Type B pancreatic cell (in vitro differentiated cells): Measurements from ENCODE around the gene THSD4. TPM values are rescaled to one million over a fixed set of nuclear protein-coding genes. Genes with fewer than 3 reads are reported as not detected.

Experiments used
- DNase-seq: peaks from one replicate; pipeline ENCODE4 v3.0.0; 2021; ENCODE audit warnings: mixed read lengths; ENCODE audit not compliant: unreplicated experiment; ENCODE audit errors: extremely low spot score
- H3K27ac Mint-ChIP-seq: 2 replicates; pipeline ENCODE4 v1.8.0; 2021; ENCODE audit warnings: mild to moderate bottlenecking, mixed read lengths
- H3K27me3 Mint-ChIP-seq: 2 replicates; pipeline ENCODE4 v1.8.0; 2021; ENCODE audit warnings: mixed read lengths
- H3K36me3 Mint-ChIP-seq: 2 replicates; pipeline ENCODE4 v1.8.0; 2021; ENCODE audit warnings: mixed read lengths
- H3K4me1 Mint-ChIP-seq: one replicate; pipeline ENCODE4 v1.8.0; 2021; ENCODE audit warnings: mixed read lengths; ENCODE audit not compliant: unreplicated experiment
- H3K4me3 Mint-ChIP-seq: 2 replicates; pipeline ENCODE4 v1.8.0; 2021; ENCODE audit warnings: mild to moderate bottlenecking, mixed read lengths
- H3K9me3 Mint-ChIP-seq: 2 replicates; pipeline ENCODE4 v1.8.0; 2021; ENCODE audit warnings: mixed read lengths
- total RNA-seq: library from RNA; stranded (reverse); gene quantifications from 2 replicates; pipeline ENCODE4 v1.2.1, GENCODE V29; 2021; ENCODE audit warnings: low replicate concordance
- TF ChIP-seq, protein P1 (sequence below): fragments of 200-600 bp; sonication (generic); conservative IDR thresholded peaks from 2 replicates; pipeline ENCODE4 v1.5.0; 2021; ENCODE audit warnings: antibody characterized with exemption, mild to moderate bottlenecking

The THSD4 gene
- total RNA-seq, 1 donor from 2014 or later, result 43.3 TPM

DNA sequence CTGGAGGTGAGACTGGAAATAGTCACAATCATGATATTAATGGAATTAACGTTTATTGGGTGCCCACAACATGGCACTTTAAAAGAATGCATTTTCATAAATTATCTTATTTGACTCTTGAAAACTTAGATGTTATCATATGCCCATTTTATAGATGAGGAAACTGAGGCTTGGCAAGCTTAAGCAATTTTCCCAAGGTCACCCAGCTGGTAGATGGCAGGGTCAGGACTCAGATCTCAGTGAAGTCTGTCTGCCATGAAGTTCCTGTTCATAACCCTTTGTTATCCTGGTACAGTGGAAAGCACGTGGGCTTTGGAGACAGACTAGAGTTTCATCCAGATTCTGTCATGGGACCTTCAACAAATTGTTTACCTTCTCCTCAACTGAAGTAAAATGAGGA is 520.5 kb downstream of the THSD4 start:
- Mint-ChIP-seq H3K9me3 (no peaks in the 10 kb centered on the region), H3K4me1 (peaks cover 20% of the 10 kb centered on the region), H3K36me3 (no peaks in the 10 kb centered on the region), H3K27me3 (no peaks in the 10 kb centered on the region), H3K27ac (no peak overlapping the region), H3K4me3 (no peak overlapping the region)
- DNase-seq, result no peak
- TF ChIP-seq, protein P1, sequence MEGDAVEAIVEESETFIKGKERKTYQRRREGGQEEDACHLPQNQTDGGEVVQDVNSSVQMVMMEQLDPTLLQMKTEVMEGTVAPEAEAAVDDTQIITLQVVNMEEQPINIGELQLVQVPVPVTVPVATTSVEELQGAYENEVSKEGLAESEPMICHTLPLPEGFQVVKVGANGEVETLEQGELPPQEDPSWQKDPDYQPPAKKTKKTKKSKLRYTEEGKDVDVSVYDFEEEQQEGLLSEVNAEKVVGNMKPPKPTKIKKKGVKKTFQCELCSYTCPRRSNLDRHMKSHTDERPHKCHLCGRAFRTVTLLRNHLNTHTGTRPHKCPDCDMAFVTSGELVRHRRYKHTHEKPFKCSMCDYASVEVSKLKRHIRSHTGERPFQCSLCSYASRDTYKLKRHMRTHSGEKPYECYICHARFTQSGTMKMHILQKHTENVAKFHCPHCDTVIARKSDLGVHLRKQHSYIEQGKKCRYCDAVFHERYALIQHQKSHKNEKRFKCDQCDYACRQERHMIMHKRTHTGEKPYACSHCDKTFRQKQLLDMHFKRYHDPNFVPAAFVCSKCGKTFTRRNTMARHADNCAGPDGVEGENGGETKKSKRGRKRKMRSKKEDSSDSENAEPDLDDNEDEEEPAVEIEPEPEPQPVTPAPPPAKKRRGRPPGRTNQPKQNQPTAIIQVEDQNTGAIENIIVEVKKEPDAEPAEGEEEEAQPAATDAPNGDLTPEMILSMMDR, result no peak

DNA sequence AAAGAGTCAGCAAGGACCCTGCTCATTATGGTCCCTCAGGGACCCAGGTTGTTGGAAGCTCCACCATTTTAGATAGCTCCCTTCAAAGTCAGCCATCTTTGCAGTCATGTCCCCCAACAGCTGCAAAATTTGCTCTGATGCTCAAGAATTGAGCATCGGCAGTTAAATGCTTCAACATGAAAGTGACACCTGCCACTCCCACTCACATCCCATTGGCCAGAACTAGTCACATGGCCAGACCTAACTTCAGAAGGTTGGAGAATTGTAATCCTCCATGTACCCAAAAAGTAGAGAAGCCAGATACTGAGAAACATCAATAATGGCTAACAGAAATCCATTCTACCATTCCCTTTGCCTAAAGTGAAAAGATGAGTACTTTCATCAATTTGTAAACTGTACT is 523.6 kb downstream of the THSD4 start:
- no peaks in the 10 kb centered on the region for H3K36me3 Mint-ChIP-seq
- no peak for DNase-seq
- H3K4me3 Mint-ChIP-seq, result no peak overlapping the region
- H3K27me3 Mint-ChIP-seq, result peaks cover 7% of the 10 kb centered on the region
- TF ChIP-seq, protein P1, result no peak
- H3K27ac Mint-ChIP-seq, result no peak overlapping the region
- H3K4me1 Mint-ChIP-seq, result peaks cover 17% of the 10 kb centered on the region
- H3K9me3 Mint-ChIP-seq, result peaks cover 6% of the 10 kb centered on the region

DNA sequence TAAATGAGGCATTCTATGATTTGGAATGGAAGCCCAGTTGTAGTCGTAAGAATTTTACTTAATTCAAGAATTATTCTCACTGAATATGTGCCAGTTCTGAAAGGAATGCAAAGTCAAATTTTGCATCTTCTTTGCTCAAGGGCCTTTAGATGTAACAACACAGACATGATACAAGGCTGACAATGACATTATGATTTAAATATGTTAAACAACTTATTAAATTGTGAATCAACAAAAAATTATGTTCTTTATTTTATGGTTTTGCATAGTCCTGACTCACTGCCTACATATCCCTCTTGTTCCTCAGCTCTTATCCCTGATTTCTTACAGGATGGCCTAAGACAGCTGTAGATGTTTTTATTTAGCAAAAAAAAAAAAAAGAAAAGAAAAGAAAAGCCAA is 524.2 kb downstream of the THSD4 start:
- no peak for DNase-seq
- Mint-ChIP-seq H3K4me1 (peaks cover 14% of the 10 kb centered on the region), H3K9me3 (peaks cover 6% of the 10 kb centered on the region), H3K27ac (no peak overlapping the region), H3K4me3 (no peak overlapping the region), H3K27me3 (peaks cover 7% of the 10 kb centered on the region), H3K36me3 (no peaks in the 10 kb centered on the region)
- TF ChIP-seq, protein P1, result no peak

DNA sequence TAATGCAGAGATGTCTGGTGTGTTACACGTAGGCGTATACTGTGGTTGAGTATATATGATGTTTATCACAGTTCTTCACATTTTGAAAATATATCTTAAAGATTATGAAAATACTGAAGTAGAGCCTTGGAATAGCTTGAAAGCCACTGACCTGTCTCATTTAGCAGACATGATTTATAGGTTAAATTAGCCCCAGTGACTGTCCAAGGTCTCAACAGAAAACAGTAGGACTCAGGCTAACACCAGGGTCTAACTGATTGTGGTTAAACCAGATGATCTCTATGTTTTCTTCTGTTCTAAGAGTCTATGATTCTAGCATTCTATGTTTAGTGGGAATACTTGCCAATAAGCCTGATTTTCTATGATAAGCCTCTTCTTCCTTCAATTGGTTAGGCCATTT is 528.6 kb downstream of the THSD4 start:
- H3K36me3 Mint-ChIP-seq, result no peaks in the 10 kb centered on the region
- no peak for DNase-seq
- H3K4me1 Mint-ChIP-seq, result peaks cover 9% of the 10 kb centered on the region
- H3K4me3 Mint-ChIP-seq, result no peak overlapping the region
- TF ChIP-seq, protein P1, result no peak
- no peak overlapping the region for H3K27ac Mint-ChIP-seq
- peaks cover 10% of the 10 kb centered on the region for H3K9me3 Mint-ChIP-seq
- peaks cover 7% of the 10 kb centered on the region for H3K27me3 Mint-ChIP-seq

DNA sequence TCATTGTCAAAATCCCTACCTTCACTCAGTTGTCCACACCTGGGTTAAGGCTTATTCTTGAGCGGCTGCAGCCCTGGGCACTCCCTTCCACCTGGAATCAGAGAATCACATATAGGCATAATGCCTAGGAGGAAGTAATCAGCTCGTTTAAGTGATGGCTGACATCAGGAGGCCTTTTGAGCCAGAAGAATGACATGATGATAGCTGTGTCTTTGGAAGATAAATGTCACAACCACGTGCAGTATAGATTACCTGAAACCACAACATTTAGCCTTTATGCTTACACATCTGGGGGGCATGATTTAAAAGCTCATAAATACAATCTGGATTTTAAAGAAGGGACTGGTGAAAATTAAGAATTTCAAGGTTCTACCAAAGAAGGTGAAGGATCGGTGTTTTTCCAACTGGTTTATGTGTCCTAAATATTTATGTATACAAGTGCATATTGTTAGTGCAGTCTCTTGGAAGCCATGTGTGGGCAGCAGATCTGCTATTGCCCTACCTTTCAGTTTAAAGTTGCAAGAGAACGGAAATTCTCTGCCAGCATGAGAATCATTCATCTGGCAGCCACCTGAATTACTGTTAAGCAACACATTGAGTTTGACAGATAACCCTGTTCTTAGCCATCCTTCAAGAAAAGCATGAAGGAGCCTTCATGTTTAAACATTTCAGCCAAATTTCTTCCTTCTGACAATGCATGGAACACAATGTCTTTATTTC is 531.7 kb downstream of the THSD4 start:
- peaks cover 4% of the 10 kb centered on the region for H3K36me3 Mint-ChIP-seq
- H3K27me3 Mint-ChIP-seq, result peaks cover under 1% of the 10 kb centered on the region
- peaks cover 6% of the 10 kb centered on the region for H3K9me3 Mint-ChIP-seq
- TF ChIP-seq, protein P1, result no peak
- H3K4me1 Mint-ChIP-seq, result peaks cover 22% of the 10 kb centered on the region
- no peak overlapping the region for H3K4me3 Mint-ChIP-seq
- no peak for DNase-seq
- H3K27ac Mint-ChIP-seq, result no peak overlapping the region

DNA sequence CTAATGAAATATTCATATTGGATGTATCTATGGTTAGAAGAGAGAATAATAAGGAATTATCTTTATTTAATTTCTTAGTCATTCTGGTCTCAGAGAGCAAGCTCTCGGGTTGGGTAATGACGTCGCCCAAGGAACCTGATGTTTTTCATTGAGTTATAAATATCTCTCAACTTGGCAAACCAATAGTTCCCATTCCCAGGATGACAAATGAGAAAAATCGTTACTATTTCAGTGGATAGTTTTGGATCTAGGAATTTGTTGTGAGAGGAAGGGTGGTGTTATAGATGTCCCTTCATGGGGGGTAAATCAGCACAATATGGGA is 532.2 kb downstream of the THSD4 start:
- no peak overlapping the region for H3K4me3 Mint-ChIP-seq
- peaks cover 4% of the 10 kb centered on the region for H3K9me3 Mint-ChIP-seq
- no peaks in the 10 kb centered on the region for H3K27me3 Mint-ChIP-seq
- TF ChIP-seq, protein P1, result no peak
- H3K27ac Mint-ChIP-seq, result no peak overlapping the region
- no peak for DNase-seq
- peaks cover 27% of the 10 kb centered on the region for H3K4me1 Mint-ChIP-seq
- peaks cover 4% of the 10 kb centered on the region for H3K36me3 Mint-ChIP-seq
